Activated CD4-positive, CD25-positive, alpha-beta regulatory T cell (primary cell): ENCODE results near the gene TMEM52.
A peak's percentile ranks its signal among the peaks of the same experiment; 100 is the strongest.

Experiments used
- DNase-seq, 4 experiments: peaks; one replicate each; lab custom pipeline; 2025; lab: John Stamatoyannopoulos, UW

TMEM52 gene

DNA sequence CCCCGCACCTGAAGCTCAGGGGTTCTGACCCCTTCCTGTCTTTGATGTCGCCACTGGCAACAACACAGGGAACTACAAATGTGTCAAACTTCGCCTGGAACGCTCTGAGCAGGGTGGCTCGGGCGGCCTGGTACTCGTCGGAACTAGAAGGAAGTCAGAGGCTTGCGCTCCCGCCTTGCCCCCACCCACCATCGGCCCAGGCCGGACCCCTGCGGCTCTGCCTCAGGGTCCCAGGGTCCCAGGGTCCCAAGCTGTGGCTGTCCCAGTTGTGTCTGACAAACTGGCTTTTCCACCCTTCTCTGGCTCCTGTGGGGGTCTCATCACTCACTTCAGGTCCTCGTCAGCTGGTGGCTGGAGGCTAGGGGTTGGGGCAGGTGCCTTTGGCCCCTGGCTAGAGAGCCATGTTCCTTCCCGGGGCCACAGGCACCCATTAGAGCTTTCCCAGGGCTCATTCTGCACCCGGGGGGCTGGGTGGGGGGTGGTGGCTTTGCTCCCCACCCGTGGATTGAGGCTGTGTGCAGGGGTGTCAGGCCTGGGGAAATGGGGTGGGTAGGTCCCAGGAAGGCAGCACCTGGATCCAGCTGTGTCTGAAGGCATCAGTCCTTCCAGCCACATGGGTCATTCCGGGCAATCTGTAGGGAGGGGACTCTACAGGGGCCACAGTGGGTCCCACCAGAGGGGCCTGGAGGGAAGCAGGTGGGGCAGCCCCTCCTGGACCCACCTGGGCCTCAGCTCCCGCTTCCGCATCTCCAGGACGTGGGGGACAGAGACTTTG lies 8.0 kb upstream of the TMEM52 start:
- DNase-seq: no peak

DNA sequence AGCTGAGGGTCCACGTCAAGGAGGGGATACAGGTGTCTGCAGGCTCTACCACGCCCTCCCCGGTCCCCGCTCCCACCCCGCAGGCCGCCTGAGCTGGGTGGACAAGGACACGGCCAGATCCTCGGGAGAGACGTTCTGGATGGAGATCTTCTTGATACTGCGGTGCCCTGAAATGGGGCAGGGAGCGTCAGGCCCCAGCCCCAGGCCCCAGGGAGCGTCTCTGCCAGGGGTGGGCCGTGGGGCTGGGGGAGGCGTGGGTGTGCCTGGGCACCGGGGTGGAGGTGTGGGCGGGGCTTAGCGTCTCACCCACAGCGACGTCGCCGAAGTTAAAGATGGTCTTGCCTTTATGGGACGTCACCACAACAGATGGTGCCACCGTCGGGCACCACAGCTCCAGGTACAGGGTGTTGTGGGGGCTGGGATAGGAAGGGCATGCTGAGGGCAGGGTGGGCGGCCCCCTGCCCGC lies 7.3 kb upstream of the TMEM52 start:
- no peak for DNase-seq

DNA sequence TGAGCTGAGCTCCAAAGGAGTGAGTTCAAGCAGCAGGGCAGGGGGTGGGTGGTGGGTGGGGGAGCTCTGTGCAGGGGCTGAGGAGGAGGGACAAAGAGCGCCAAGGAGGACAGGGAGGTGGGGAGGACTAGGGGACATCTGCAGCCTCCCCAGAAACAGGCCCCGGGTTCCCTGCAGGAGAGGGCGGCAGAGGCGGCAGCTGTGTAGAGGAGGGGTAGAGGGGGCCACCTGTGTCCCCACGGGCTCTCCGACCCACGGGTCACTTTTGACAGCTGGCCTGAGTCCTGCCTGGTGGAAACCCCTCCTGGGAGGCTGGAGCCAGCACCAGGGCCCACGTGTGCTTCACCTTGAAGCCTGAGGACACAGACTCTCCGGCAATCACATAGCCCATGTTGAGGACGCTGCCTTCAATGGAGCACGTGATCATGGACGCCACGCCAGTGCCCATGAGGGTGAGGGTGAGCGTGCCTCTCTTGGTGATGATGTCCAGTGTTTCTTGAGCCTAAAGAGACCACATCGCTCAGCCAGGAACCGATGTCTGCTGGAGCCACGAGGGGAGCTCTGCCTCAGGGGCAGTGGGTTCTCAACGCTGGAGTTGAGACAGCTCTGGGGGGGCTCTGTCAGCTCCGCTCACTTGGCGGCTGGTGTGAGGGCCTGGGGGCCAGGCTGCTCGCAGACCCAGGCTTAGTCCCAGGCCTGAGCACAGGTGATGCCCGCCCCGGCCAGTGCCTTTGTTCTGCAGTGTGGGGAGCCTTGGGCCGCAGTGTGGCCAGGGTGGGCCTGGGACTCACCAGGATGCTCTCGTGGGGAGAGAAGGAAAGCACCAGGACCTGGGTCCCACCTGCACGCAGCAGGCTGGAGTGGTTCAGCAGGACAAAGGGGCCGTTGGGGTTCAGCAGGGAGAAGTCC lies 6.6 kb upstream of the TMEM52 start:
- DNase-seq: no peak

DNA sequence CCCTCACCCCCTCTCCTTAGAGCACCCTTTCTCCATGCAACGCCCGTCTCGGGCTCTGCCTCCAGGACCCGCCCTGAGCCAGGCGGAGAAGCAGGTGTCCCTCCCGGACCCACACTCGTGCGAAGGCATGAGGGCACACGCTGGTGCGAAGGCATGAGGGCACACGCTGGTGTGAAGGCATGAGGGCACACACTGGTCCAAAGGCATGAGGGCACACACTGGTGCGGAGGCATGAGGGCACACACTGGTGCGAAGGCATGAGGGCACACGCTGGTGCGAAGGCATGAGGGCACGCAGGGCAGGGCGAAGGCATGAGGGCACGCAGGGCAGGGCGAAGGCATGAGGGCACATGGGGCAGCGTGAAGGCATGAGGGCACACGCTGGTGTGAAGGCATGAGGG lies 5.8 kb upstream of the TMEM52 start:
- no peak for DNase-seq

DNA sequence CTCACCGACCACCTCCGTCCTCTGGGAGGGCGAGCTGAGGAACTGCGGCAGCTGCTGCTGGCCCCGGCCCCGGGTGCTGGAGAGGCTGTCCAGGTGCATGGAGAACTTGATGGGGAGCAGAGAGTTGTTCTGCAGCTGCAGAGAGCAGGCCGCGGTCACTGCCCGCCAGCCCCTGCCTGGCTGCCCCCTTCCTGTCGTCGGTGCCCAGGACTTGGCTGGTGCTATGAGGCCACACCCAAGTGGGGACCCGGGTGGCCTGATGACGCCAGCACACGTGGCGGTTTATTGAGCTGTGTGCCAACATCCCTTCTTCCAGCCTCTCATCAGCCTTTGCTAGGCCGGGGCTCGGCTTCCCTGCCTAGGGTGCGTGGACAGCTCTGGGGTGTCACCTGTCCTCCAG lies 5.3 kb upstream of the TMEM52 start:
- no peak for DNase-seq

DNA sequence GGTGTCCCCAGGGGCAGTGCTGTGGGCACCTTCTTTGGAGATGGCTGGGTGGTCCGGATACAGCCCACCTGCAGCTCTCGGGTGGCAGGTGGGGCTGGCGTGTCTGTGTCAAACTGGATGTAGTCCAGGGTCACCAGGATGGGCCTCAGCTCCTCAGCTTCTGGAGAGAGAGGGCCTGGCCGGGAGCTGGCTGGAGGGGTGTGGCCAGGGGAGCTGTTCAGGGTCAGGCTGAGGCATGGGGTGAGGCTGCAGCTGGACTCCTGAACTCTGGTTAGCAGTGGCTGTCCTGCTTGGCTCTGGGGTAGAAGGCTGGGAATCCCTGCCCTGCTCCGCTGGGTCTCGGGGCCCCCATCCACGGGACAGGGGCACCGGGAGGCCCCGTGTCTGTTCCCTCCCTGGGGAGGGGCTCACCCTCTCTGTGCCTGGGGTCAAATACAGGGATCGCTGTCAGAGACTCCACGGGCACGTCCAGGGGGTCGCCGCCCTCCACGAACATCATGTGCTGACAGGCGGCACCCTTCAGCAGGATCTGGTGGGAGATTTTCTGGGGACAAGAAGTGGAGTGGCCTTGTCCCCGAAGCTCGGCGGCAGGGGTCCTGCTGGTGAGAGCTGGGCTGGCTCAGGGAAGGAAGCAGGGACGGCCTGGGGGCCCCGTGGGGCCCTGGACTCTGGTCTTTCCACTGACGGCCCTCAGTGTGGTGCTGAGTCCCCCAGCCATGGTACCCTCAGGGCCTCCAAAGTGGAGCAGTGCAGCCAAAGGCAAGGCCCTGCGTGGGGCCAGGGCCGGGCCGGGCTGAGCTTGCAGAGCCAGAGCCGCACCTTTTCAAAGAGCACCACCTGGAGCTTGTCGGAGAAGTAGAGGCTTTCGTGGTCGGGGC lies 4.1 kb upstream of the TMEM52 start:
- DNase-seq: no peak

DNA sequence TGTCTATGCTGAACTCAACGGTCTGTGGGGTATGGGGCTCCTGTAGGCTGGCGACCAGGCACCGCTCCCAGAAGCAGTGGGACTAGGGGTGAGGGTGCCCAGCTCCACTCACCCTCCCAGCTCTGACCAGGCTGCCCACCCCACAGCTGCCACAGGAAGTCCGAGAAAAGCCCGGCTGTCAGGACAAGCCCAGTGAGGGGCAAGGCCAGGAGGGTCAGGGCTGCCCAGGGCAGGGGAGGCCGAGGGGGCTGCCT lies 3.5 kb upstream of the TMEM52 start:
- DNase-seq: no peak

DNA sequence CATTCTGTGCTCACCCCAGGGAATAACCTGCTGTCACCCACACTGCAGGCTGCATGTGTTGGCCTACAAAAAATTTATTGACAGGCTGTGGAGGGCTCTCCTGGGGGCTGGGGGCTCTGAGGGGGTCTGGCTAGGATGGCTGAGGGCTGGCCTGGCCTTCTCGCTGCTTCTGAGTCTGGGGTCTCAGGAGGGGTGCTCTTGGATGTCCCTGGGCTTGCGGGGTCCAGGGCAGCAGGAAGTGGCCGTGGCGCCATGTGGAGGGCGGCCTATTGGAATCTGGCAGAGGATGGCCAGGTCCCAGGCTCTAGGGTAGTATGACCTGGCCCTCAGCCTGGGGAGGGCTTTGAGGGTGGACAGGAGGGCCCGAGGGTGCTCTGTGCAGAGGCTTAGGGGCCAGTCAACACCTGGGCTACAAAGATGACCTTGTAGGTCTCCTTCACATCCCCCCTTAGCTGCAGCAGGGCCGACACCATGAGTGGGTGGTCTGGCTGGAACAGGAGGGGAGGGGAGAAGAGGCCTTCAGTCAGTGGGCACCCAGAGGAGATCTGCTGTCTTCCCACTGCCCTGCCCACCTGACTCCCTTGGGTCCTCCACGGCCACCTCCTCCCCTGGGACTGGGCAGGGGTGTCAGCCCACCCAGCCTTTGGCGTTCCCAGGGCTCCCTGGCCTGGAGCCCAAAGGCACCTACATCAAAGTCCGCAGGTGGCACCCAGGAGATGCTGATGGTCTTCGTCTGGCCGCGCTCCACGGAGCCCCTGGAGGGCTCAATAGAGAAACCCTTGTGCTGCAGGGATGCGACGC lies 3.0 kb upstream of the TMEM52 start:
- DNase-seq: no peak

DNA sequence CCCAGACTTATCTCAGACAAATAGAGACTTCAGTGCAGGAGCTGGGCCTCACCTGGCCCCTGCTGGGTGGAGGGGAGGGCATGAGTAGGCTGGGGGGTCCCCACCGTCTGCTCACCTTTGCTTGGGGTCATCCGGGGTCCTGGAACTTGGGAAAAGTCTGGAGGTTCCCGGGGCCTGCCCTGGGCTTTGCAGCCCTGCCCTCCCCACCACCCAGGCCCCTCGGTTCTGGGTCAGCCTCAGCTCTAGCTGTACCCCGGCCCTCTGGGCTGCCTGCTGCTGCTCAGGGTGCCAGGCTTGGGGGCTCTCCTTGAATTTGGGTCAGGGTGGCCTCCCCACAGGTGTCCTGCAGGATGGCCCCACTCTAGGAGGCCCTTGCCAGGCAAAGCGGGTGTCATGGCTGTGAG lies 2.4 kb upstream of the TMEM52 start:
- no peak for DNase-seq

DNA sequence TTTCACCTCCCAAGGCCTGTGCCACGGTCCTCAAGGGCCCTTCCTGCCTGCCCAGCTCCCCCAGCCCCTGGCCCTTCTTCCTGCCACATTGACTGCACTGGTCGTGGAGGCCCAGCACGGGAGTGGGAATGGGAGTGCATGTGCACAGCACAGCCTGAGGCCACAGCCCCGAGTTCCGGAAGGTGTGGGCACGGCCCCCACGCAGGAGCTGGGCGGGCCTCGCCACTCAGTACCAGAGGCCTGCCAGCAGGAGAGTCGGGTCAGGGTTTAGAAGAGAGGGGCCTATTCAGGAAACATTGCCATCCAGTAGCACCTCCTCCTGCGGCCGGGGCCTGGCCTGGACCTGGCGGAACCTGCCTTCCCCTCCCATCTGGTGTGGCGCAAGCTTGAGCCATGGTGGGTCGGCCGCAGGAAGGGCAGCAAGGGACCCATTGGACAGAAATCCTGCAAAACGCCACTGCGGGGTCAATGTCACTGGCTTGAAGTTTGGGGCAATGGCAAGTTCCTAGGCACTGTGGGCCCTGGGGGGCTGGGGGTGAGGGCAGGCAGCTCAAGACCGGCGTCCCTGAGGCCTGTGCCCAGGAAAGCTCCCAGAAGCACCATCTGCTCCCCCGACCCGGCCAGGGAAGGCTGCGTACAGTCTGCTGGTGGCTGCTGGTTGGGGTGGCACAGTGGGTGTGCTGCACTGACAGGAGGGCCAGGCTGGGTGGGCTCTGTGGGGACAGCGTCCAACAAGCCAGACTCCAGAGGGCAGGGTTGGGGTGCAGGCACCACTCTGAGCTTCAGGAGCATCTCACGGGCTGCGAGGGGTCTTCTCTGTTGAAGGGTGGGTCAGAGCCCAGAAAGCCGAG lies 1.8 kb upstream of the TMEM52 start:
- no peak for DNase-seq

DNA sequence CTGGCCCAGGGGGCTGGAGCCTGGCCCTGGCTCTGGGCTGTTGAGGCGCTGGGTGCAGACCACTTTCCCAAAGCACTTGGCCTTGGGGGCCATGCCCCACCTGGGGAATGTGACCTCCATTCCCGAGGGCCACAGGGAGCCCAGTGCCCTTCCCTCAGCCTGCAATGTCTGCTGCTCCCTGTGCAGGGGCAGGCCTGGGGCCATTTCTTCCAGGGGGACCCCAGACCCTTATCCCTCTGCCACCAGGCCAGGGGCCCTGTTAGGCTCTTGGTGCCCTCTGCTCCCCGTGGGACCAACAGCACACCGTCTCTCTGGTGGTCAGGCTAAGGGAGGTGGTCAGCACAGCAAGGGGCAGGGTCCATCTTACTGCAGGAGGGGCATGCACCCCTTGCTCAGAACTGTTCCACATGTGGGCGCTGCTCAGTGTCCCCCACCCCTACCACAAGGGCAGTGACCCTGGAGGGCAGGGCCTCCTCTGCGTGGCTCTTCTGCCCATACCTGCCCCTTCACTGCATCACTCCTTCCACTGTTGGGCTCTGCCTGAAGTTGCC lies 1.1 kb upstream of the TMEM52 start:
- no peak for DNase-seq

DNA sequence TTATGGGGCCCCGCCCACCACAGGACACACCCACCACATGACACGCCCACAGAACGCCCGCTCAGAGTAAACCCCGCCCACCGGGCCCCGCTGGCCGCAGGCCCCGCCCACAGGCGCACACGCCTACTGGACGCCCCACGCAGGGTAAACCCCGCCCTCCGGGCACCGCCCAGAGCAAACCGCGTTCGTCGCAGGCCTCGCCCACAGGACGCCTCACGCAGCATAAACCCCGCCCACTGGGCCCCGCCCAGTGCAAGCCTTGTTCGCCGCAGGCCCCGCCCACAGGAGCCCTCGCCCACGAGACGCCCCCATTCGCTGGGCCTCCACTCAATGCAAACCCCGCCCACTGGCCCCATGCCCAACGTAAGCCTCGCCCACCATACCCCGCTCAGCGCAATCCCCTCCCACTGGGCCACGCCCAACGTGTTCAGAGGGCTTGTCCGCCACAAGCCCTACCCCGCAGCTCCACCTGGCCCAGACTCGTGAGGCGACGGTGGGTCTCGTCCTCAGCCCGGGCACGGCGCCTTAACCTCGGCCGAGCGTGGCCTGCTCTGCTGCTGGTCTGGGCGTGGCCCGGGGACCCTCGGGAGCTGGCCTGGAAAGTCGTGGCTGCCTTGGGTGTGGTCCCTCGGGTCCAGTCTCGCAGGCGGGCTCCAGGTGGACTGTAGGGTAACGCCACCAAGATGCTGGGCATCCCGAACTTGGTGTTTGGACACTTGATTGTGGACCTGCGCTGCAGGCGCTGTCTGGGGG lies 401 bp upstream of the TMEM52 start:
- DNase-seq: peak; percentile 98 to 100 (median 99)

DNA sequence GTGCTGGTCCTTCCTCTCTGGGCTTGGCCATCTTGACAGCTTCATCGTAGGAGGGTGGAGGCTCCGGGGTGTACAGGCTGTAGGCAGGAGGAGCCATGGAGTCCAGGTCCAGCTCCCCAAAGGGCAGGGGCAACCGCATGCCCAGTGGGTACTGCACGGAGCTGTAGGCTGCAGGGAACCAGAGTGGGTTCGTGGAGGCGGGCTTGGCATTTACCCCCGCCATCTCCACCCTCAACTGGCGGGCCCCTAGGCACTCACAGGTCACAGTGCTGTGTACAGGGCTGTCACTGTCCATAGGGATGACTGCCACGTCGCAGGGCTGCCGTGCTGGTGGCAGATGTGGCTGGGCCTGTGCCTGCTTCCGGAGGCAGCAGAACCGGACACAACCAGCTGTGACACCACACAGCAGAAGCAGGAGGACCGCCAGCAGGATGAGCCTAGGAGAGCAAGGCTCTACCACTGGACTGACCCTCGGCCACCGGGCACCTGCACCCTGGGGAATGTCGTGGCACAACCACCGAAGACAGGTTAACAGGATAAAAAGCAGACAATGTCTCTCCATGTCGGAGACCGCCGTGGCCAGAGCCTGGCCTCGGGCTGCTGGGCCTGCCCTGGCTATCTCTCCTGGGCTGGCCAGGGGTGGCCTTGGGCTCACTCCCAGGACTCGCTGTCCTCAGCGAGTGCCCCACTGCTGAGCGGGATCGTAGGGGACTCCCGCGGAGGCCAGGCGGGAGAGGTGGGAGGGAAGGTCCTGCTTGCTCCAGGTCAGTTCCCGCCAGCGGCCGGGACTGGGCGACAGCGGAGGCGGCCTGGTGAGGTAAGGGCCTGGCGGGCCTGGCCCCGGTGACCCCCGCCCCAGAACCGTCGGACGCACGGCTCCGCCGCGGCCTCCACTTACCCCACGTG lies 831 bp downstream of the TMEM52 start:
- DNase-seq: no peak

DNA sequence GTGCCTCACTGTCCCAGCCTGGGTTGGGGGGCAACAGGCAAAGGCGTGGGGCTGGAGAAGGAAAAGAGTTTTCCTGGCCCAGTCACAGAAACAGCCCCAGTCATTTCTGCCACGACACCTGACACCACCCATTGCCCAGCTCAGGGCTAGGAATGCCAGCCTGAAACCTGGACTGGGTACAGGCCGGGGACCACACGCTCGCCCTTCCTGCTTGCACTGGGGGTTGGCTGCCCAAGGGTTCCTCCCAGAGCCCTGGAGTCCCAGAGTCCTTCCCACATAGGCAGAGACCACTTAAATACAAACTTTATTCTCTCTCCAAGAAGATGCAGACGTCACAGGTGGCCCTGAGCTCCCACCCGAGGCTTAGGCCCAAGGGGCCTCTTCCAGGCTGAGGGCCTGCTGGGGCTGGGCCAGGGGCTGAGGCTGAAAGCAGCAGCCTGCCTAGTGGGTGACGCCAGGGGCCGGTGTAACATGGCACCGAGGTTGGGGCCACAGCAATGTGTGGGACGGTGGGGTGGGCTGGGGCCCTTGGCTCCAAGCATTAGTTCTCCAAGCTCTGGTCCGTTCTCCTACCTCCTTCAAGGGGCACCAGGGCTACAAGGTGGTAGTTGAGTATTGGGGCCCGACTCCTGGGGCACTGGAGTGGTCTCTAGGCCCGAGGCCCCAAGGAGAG lies 1.6 kb downstream of the TMEM52 start:
- no peak for DNase-seq

DNA sequence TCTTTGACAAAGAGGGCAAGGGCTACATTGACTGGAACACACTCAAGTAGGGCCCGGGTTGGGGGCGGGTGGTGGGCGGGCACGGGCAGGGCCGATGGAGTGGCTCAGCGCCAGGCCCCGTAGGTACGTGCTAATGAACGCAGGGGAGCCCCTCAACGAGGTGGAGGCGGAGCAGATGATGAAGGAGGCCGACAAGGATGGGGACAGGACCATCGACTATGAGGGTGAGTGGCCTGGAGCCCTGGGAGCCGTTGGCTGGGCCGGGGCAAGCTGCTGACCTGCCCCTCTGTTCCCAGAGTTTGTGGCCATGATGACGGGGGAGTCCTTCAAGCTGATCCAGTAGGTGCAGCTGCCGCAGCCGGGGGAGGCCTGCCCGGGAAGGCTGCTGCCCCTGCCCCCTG lies 2.2 kb downstream of the TMEM52 start:
- no peak for DNase-seq

DNA sequence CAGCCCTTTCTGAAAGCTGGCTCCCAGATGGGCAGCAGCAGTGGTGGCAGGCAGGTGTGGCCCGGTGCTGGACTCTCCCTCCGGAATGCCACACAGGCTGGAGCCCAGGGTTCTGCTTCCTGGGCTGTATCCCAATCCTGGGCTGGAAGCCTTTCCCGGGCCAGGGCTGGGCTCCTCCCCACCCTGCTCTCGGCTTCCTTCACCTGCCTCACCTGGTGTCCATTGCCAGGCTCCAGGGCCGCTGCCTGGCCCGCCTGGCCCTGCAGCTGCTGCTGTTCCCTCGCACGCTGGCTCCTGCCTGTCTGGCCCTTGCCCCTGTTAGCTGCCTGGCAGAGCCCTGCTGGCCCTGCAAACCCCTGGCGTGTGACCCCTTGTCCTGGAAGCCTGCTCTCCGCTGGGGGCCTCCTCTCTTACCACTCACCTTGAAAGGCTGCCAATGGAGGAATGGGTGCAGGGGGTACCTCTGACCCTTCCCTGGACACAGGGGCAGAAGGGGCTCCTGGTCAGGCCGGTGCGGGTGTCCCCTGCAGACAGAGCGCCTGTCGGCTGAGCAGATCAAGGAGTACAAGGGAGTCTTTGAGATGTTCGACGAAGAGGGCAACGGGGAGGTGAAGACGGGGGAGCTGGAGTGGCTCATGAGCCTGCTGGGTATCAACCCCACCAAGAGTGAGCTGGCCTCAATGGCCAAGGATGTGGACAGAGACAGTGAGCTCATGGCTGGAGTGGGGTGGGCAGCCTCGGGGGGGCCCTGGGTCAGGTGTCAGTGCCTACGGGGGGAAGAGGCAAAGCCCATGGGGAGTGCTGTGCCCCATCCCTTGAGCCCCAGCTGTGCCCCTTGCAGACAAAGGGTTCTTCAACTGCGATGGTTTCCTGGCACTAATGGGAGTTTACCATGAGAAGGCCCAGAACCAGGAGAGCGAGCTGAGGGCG lies 2.9 kb downstream of the TMEM52 start:
- DNase-seq: no peak
